Skeletal muscle tissue (tissue), 5 donors: ENCODE results near the gene GEMIN2. TPM values are rescaled to one million over a fixed set of nuclear protein-coding genes. Genes with fewer than 3 reads are reported as not detected.

Experiments
- H3K27ac ChIP-seq: one replicate; pipeline ENCODE4 v1.7.0; 2013; ENCODE audit warnings: mild to moderate bottlenecking, low read depth, low read length, inconsistent platforms
- H3K27me3 ChIP-seq, 3 donors: one replicate each; pipeline ENCODE4 v1.7.0; 2013; ENCODE audit warnings: low read length in 3 of 3; ENCODE audit not compliant: control insufficient read depth in 3 of 3, insufficient read depth in 3 of 3
- H3K36me3 ChIP-seq, 3 donors: one replicate each; pipeline ENCODE4 v1.7.0; 2013; ENCODE audit warnings: low read length in 3 of 3; ENCODE audit not compliant: control insufficient read depth in 3 of 3, insufficient read depth in 3 of 3
- H3K4me1 ChIP-seq, 3 donors: one replicate each; pipeline ENCODE4 v1.7.0; 2013; ENCODE audit warnings: low read length in 3 of 3, mild to moderate bottlenecking in 3 of 3; ENCODE audit not compliant: control insufficient read depth in 3 of 3, insufficient read depth in 3 of 3
- H3K4me3 ChIP-seq, 3 donors: one replicate each; pipeline ENCODE4 v1.7.0; 2013; ENCODE audit warnings: low read length in 3 of 3
- H3K9ac ChIP-seq, 3 donors: one replicate each; pipeline ENCODE4 v1.7.0; 2013; ENCODE audit warnings: low read length in 3 of 3, mild to moderate bottlenecking in 3 of 3, moderate library complexity in 2 of 3, low read depth in 1 of 3
- H3K9me3 ChIP-seq, 3 donors: one replicate each; pipeline ENCODE4 v1.7.0; 2013; ENCODE audit warnings: low read length in 3 of 3; ENCODE audit not compliant: control insufficient read depth in 3 of 3
- small RNA-seq: library from RNA; depleted of rRNA; stranded (forward); fragments of <200 nt; gene quantifications from one replicate; pipeline ENCODE3, GENCODE V24; 2014
- total RNA-seq: library from RNA; depleted of rRNA; stranded (reverse); fragments of >200 nt; gene quantifications from one replicate; pipeline ENCODE4 v1.2.3, GENCODE V29; 2014
- donor health status: Osteomylitis.

The GEMIN2 gene
- total RNA-seq, 1 donor from 2014 or later: 29.2 TPM

DNA sequence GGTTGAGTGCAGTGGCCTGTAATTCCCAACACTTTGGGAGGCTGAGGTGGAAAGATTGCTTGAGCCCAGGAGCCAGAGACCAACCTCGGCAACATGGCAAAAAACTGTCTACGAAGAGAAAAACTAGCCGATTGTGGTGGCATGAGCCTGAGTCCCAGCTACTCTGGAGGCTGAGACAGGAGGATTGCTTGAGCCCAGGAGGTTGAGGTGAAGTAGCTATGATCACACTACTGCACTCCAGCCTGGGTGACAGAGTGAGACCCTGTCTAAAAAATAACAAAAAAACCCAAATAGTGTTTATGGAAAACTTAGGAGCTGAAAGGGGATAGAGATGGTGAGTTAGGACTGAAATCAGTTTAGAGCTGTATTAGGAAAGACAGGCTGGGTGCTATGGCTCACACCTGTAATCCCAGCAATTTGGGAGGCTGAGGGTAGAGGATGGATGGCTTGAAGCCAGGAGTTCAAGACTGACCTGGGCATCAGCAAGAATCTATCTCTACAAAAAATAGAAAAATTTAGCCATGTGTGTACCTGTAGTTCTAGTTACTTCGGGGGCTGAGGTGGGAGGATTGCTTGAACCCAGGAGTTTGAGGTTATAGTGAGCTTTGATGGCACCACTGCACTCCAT lies 70.6 kb downstream of the GEMIN2 start:
- H3K27ac ChIP-seq: no peak overlapping the region
- H3K4me3 ChIP-seq: no peak overlapping the region
- H3K4me1 ChIP-seq: no peaks in the 10 kb centered on the region
- no peaks in the 10 kb centered on the region for H3K9me3 ChIP-seq
- H3K9ac ChIP-seq: no peak overlapping the region
- no peaks in the 10 kb centered on the region for H3K27me3 ChIP-seq
- peaks cover 23 to 44% (median 43%) of the 10 kb centered on the region in 3 donors for H3K36me3 ChIP-seq

DNA sequence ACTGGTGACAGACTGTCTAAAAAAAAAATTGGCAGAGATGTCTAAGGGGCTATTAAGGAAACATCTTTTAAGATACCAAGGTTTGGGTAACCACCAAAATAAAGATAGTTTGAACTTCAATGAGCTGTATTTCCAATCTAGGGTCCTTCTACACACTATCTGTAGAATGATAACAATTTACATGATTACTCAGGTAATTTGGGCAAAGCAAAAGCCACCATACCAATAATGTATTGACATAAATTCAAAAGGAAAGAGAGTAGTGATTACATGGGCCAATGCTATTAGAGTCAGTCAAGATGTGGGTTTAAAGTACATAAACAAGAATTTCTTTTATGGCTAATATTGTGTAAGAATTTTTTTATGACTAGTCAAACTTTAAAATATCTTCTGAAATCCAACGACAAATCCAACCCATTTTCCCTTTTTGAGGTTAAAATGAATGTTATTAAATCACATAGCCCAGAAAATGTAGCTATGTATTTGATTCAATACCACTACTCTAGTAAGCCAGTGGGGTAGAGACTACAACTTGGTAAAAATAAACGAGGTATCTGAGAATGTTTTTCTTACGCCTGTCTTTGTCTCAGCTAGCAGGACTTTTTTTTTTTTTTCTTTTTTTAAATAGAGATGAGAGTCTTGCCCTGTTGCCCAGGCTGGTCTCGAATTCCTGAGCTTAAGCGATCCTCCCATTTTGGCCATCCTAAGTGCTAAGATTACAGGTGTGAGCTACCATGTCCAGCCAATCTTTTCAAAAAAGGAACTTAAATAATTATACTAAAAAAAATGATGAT lies 71.3 kb downstream of the GEMIN2 start:
- no peaks in the 10 kb centered on the region for H3K4me1 ChIP-seq
- no peaks in the 10 kb centered on the region for H3K9me3 ChIP-seq
- H3K4me3 ChIP-seq: no peak overlapping the region
- no peak overlapping the region for H3K9ac ChIP-seq
- no peaks in the 10 kb centered on the region for H3K27me3 ChIP-seq
- H3K27ac ChIP-seq: no peak overlapping the region
- peaks cover 20 to 37% (median 36%) of the 10 kb centered on the region in 3 donors for H3K36me3 ChIP-seq

Small RNA genes lying within 50 kb of the gene (small RNA-seq; reads per million reads assigned to genes)
- not detected for gene AL109628.1

Other genes starting within 250 kb of the GEMIN2 start
- gene SEC23A, start 11.1 kb upstream of the GEMIN2 start, total RNA-seq: 126 TPM
- gene TRAPPC6B, start 56.0 kb downstream of the GEMIN2 start, total RNA-seq: 18.3 TPM
- gene PNN, start 60.9 kb downstream of the GEMIN2 start, total RNA-seq: 20.4 TPM
- gene MIA2, start 119.6 kb downstream of the GEMIN2 start, total RNA-seq: 15.7 TPM